A673 (cell line): Measurements from ENCODE around the gene THSD4. TPM values are rescaled to one million over a fixed set of nuclear protein-coding genes. Genes with fewer than 3 reads are reported as not detected.

Experiments
- BruUV-seq: library from RNA; stranded (reverse); fragments of 400-500 nt; replicated peaks from 2 replicates; lab custom pipeline; 2021; lab: Mats Ljungman, UMichigan
- CTCF ChIA-PET: fragments of 300-600 bp; sonication (Branson Sonifier 250); formaldehyde crosslinking; loops from one replicate; lab custom pipeline; 2022; ENCODE audit warnings: antibody characterized with exemption; lab: Charles Lee
- POLR2A ChIA-PET: fragments of 300-600 bp; sonication (Branson Sonifier 250); formaldehyde crosslinking; loops from one replicate; lab custom pipeline; 2022; ENCODE audit warnings: antibody characterized with exemption; ENCODE audit not compliant: low non-redundant PET; lab: Charles Lee
- DNase-seq: peaks from one replicate; pipeline ENCODE4 v3.0.0-alpha.2; 2015; ENCODE audit warnings: low spot score
- H3K27ac ChIP-seq: fragments of 200-600 bp; sonication (generic); 2 replicates; pipeline ENCODE4 v1.5.1; 2016; ENCODE audit warnings: mixed run types, low read depth, mild to moderate bottlenecking, mixed read lengths, antibody characterized with exemption, low read length; ENCODE audit not compliant: poor library complexity, severe bottlenecking
- H3K27me3 ChIP-seq: fragments of 200-600 bp; sonication (generic); replicated peaks from 2 replicates; pipeline ENCODE4 v1.6.1; 2017; ENCODE audit warnings: mixed run types, low read depth, mild to moderate bottlenecking, mixed read lengths, antibody characterized with exemption, low read length; ENCODE audit not compliant: insufficient read depth, poor library complexity
- H3K36me3 ChIP-seq: fragments of 200-600 bp; sonication (generic); 2 replicates; pipeline ENCODE4 v1.6.1; 2016; ENCODE audit warnings: mixed run types, mild to moderate bottlenecking, mixed read lengths, antibody characterized with exemption, low read length; ENCODE audit not compliant: insufficient read depth, poor library complexity, severe bottlenecking
- H3K4me1 ChIP-seq: fragments of 200-600 bp; sonication (generic); 2 replicates; pipeline ENCODE4 v1.6.1; 2017; ENCODE audit warnings: mixed run types, mild to moderate bottlenecking, mixed read lengths, antibody characterized with exemption, low read length; ENCODE audit not compliant: insufficient read depth, poor library complexity, severe bottlenecking
- H3K4me3 ChIP-seq: fragments of 200-600 bp; sonication (generic); 2 replicates; pipeline ENCODE4 v1.5.1; 2016; ENCODE audit warnings: low read depth, mixed run types, mild to moderate bottlenecking, mixed read lengths, low read length; ENCODE audit not compliant: poor library complexity, severe bottlenecking
- H3K9me3 ChIP-seq: fragments of 200-600 bp; sonication (generic); 2 replicates; pipeline ENCODE4 v1.6.1; 2016; ENCODE audit warnings: mixed run types, low read depth, mild to moderate bottlenecking, mixed read lengths, antibody characterized with exemption, low read length; ENCODE audit not compliant: poor library complexity, severe bottlenecking
- CTCF ChIP-seq: fragments of 300-800, 200-600 bp; sonication (generic); conservative IDR thresholded peaks from 2 replicates; pipeline ENCODE4 v1.5.1; 2017; ENCODE audit warnings: low read depth, mild to moderate bottlenecking, antibody characterized with exemption, low read length, moderate library complexity, mixed read lengths
- EZH2 ChIP-seq: fragments of 200-600 bp; sonication (generic); IDR thresholded peaks from 2 replicates; pipeline ENCODE4 v1.6.1; 2017; ENCODE audit warnings: borderline replicate concordance, low read depth, mild to moderate bottlenecking, mixed read lengths, antibody characterized with exemption, low read length; ENCODE audit not compliant: poor library complexity, severe bottlenecking
- intact Hi-C: fragments of 100-400 bp; cut with micrococcal nuclease; formaldehyde crosslinking; loops from one replicate; pipeline ENCODE4 v1.10.0; 2022; ENCODE audit not compliant: unreplicated experiment
- total RNA-seq: library from RNA; stranded (reverse); gene quantifications from 2 replicates; pipeline ENCODE4 v1.2.3, GENCODE V29; 2021

Gene THSD4
- total RNA-seq, 1 experiment from 2014 or later, result 2.4 TPM

- Histone ChIP-seq H3K36me3 (no peaks in the 10 kb centered on the region), H3K27ac (no peak overlapping the region), H3K4me1 (no peaks in the 10 kb centered on the region), H3K27me3 (peaks cover 10% of the 10 kb centered on the region), H3K9me3 (no peaks in the 10 kb centered on the region), H3K4me3 (no peak overlapping the region)
- ChIA-PET CTCF (interaction anchor here (0.6 kb wide), 1 partner anchor 164 kb away, joined by 4 read pairs; no protein-coding TSS in a partner anchor), POLR2A (no interaction called here)
- no peak for TF ChIP-seq CTCF
- no peak for TF ChIP-seq EZH2
- intact Hi-C loops, result loop anchor here (10.0 kb wide), 1 partner anchor 165 kb away; no protein-coding TSS in a partner anchor
- DNase-seq, result no peak
- BruUV-seq, result no TSS peak
Observed at GRCh38 chr15:71739355-71739754, 624.1 kb downstream of the THSD4 start.

- Histone ChIP-seq H3K27me3 (peaks cover 3% of the 10 kb centered on the region), H3K36me3 (no peaks in the 10 kb centered on the region), H3K4me1 (no peaks in the 10 kb centered on the region), H3K27ac (no peak overlapping the region), H3K4me3 (no peak overlapping the region), H3K9me3 (no peaks in the 10 kb centered on the region)
- BruUV-seq, result no TSS peak
- POLR2A ChIA-PET, result interaction anchor here (0.6 kb wide), 1 partner anchor 410 kb away, joined by 19 read pairs; no protein-coding TSS in a partner anchor
- CTCF ChIA-PET, result interaction anchor here (3.2 kb wide), 1 partner anchor 413 kb away, joined by 42 read pairs; no protein-coding TSS in a partner anchor
- TF ChIP-seq CTCF (no peak), EZH2 (no peak)
- no peak for DNase-seq
- intact Hi-C loops, result no loop called here
Observed at GRCh38 chr15:71742964-71743363, 627.7 kb downstream of the THSD4 start.

GRCh38 chr15:71743861-71744382, 628.7 kb downstream of the THSD4 start:
- POLR2A ChIA-PET, result interaction anchor here (0.6 to 0.7 kb wide), 3 partner anchors 9 to 337 kb away, joined by 3 to 11 read pairs (median 9); no protein-coding TSS in a partner anchor
- BruUV-seq, result no TSS peak
- Histone ChIP-seq H3K4me1 (no peaks in the 10 kb centered on the region), H3K36me3 (no peaks in the 10 kb centered on the region), H3K27ac (no peak overlapping the region), H3K27me3 (no peaks in the 10 kb centered on the region), H3K9me3 (no peaks in the 10 kb centered on the region), H3K4me3 (no peak overlapping the region)
- DNase-seq, result peak; percentile 68
- intact Hi-C loops, result no loop called here
- CTCF ChIA-PET, result interaction anchor here (0.5 to 3.2 kb wide), 27 partner anchors 9 to 1175 kb away, joined by 3 to 42 read pairs (median 7); partner anchors contain the start of gene SENP8
- no peak for TF ChIP-seq EZH2
- peak; percentile 81 for TF ChIP-seq CTCF
